Measurements from ENCODE around the gene MSH3. TPM values are rescaled to one million over a fixed set of nuclear protein-coding genes. Genes with fewer than 3 reads are reported as not detected.
"Not testable (repeated sequence)": the region's sequence is repeated elsewhere in the genome, so short reads cannot be mapped to it uniquely, and the experiment has no call there.

Gene MSH3
- total RNA-seq, 2 experiments from 2014 or later = 22.6 to 22.9 TPM

DNA sequence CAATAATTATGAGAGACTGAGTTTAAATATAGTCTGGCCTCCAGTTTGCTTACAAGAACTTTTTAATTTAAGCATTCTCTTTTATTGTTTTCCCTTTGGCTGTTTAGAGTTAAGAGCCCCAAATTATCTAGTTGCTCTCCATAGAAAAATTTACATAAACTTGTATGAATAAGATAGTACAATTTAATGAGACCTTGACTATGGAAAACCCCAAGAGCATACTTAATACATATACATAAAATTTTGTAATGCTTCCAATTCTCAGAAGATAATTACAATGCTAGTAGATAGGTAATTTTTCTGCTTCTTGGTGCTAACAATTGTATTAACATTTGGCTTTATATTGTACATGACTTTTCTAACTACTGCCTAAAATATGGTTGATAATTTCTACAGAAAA lies 20.3 kb upstream of the MSH3 start:
- H3K36me3 Mint-ChIP-seq = peaks cover 52% of the 10 kb centered on the region
- H3K27ac Mint-ChIP-seq = no peak overlapping the region
- no peaks in the 10 kb centered on the region for H3K9me3 Mint-ChIP-seq
- no peak overlapping the region for H3K4me3 Mint-ChIP-seq
- H3K27me3 Mint-ChIP-seq = no peaks in the 10 kb centered on the region
- peaks cover 6% of the 10 kb centered on the region for H3K4me1 Mint-ChIP-seq
- no peak for DNase-seq

GRCh38 chr5:80641353-80641752 lies 13.1 kb upstream of the MSH3 start:
- Mint-ChIP-seq H3K27ac (no peak overlapping the region), H3K36me3 (peaks cover 66% of the 10 kb centered on the region), H3K4me3 (no peak overlapping the region), H3K9me3 (no peaks in the 10 kb centered on the region), H3K27me3 (no peaks in the 10 kb centered on the region), H3K4me1 (no peaks in the 10 kb centered on the region)
- no peak for DNase-seq

GRCh38 chr5:80644900-80645299 lies 9.6 kb upstream of the MSH3 start:
- peaks cover 9% of the 10 kb centered on the region for H3K4me1 Mint-ChIP-seq
- no peak overlapping the region for H3K4me3 Mint-ChIP-seq
- H3K27me3 Mint-ChIP-seq = no peaks in the 10 kb centered on the region
- H3K9me3 Mint-ChIP-seq = no peaks in the 10 kb centered on the region
- DNase-seq = no peak
- H3K36me3 Mint-ChIP-seq = peaks cover 66% of the 10 kb centered on the region
- H3K27ac Mint-ChIP-seq = no peak overlapping the region

DNA sequence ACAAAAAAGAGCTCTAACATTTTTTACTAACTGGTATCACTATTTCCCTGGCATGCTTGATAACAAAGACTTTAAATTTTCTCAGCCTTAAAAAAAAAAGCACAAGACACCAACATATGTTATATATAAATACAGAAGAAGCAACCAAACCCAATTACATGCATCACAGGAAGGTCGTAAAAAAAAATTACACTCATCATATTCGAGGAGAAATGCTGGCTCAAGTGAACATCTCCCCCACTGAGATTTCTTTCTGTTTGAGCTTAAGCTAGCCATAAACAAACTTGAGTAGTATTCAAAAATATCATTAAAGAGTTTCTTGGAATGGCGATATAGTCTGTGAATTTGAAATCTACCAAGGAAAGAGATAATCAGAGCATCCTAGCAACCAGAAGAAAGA lies 7.5 kb upstream of the MSH3 start:
- H3K4me3 Mint-ChIP-seq = no peak overlapping the region
- peak overlapping the region; percentile 12 for H3K27ac Mint-ChIP-seq
- H3K36me3 Mint-ChIP-seq = peaks cover 49% of the 10 kb centered on the region
- no peak for DNase-seq
- H3K4me1 Mint-ChIP-seq = peaks cover 9% of the 10 kb centered on the region
- no peaks in the 10 kb centered on the region for H3K27me3 Mint-ChIP-seq
- no peaks in the 10 kb centered on the region for H3K9me3 Mint-ChIP-seq

DNA sequence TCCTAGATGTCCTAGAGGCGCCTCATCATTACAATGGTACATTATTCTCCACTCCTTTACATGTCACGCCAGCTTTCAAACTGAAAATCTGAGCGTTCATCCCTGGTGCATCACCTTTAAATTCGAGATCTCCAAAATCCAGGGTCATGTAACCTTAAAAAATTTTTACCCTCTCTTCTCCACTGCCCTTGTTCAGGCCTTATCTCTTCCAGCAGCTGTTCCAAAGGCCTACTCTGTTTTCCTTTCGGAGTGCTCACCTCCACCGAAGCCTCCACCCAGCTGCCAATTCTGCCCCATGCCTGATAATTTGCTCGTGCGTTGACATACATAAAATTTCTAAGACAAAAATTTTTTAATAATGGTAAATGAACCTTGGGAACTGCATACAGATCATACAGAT lies 950 bp upstream of the MSH3 start:
- H3K4me1 Mint-ChIP-seq = peaks cover 16% of the 10 kb centered on the region
- no peaks in the 10 kb centered on the region for H3K27me3 Mint-ChIP-seq
- H3K27ac Mint-ChIP-seq = peak overlapping the region; percentile 86
- peaks cover 1% of the 10 kb centered on the region for H3K9me3 Mint-ChIP-seq
- H3K4me3 Mint-ChIP-seq = peak overlapping the region; percentile 92
- no peak for DNase-seq
- H3K36me3 Mint-ChIP-seq = peaks cover 31% of the 10 kb centered on the region

GRCh38 chr5:80654054-80654390 lies 430 bp upstream of the MSH3 start:
- Mint-ChIP-seq H3K4me1 (peaks cover 16% of the 10 kb centered on the region), H3K4me3 (peak overlapping the region; percentile 92), H3K27ac (peak overlapping the region; percentile 86), H3K27me3 (no peaks in the 10 kb centered on the region), H3K36me3 (peaks cover 29% of the 10 kb centered on the region), H3K9me3 (peaks cover 1% of the 10 kb centered on the region)
- DNase-seq = no peak

GRCh38 chr5:80655231-80655774 lies 851 bp downstream of the MSH3 start:
- peak overlapping the region; percentile 97 for H3K27ac Mint-ChIP-seq
- H3K4me1 Mint-ChIP-seq = peaks cover 16% of the 10 kb centered on the region
- no peak for DNase-seq
- H3K27me3 Mint-ChIP-seq = no peaks in the 10 kb centered on the region
- H3K36me3 Mint-ChIP-seq = peaks cover 39% of the 10 kb centered on the region
- peak overlapping the region; percentile 93 for H3K4me3 Mint-ChIP-seq
- peaks cover 1% of the 10 kb centered on the region for H3K9me3 Mint-ChIP-seq

DNA sequence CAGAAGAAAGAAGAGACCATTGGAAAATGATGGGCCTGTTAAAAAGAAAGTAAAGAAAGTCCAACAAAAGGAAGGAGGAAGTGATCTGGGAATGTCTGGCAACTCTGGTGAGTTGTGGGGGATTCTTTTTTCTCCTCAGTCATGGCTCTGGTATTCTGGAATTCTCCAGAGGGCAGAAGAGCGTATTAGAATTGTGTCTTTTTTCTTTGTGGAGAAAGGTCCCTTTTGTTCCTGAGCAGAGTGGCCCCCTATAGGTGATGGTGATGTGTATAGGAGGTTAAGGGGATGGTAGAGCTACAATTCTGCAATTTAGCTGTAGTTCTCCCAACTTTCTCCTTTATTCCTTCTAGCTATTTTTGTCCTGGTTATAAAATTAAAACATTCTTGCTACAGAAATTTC lies 2.0 kb downstream of the MSH3 start:
- peak overlapping the region; percentile 97 for H3K27ac Mint-ChIP-seq
- H3K4me1 Mint-ChIP-seq = peaks cover 20% of the 10 kb centered on the region
- no peak for DNase-seq
- H3K4me3 Mint-ChIP-seq = peak overlapping the region; percentile 93
- H3K9me3 Mint-ChIP-seq = peaks cover 1% of the 10 kb centered on the region
- no peaks in the 10 kb centered on the region for H3K27me3 Mint-ChIP-seq
- H3K36me3 Mint-ChIP-seq = peaks cover 43% of the 10 kb centered on the region

- H3K4me3 Mint-ChIP-seq = no peak overlapping the region
- no peak overlapping the region for H3K27ac Mint-ChIP-seq
- H3K4me1 Mint-ChIP-seq = peaks cover 20% of the 10 kb centered on the region
- no peaks in the 10 kb centered on the region for H3K9me3 Mint-ChIP-seq
- peaks cover 54% of the 10 kb centered on the region for H3K36me3 Mint-ChIP-seq
- no peak for DNase-seq
- H3K27me3 Mint-ChIP-seq = no peaks in the 10 kb centered on the region
Observed at GRCh38 chr5:80659106-80659505, 4.7 kb downstream of the MSH3 start.

DNA sequence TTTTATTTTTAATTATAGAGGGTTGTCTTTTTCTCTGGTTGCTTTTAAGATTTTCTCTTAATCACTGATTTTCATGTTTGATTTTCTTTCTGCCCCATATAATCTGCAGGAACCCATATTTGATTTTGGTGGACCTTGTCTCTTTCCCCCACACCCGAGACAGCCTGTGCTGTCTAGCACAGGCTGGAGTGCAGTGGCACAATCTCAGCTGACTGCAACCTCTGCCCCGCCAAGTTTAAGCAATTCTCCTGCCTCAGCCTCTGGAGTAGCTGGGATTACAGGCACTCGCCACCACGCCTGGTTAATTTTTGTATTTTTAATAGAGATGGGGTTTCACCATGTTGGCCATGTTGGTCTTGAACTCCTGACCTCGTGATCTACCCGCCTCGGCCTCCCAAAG lies 6.2 kb downstream of the MSH3 start:
- peaks cover 62% of the 10 kb centered on the region for H3K36me3 Mint-ChIP-seq
- not testable (repeated sequence) for H3K9me3 Mint-ChIP-seq, H3K27me3 Mint-ChIP-seq, H3K27ac Mint-ChIP-seq, H3K4me3 Mint-ChIP-seq, DNase-seq
- H3K4me1 Mint-ChIP-seq = peaks cover 20% of the 10 kb centered on the region

DNA sequence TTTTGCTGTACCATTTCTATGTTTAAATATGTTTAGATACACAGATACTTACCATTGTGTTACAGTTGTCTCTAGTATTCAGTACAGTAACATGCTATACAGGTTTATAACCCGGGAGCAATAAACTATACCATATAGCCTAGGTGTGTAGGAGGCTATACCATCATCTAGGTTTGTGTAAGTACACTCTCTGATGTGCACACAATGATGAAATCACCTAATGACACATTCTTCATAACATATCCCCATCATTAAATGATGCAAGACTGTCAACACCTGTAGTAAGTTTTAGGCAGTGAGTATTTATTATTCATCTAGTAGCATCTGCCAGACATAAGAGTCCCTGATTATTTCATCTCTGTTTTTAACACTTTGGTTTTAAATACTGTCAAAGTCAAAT lies 7.7 kb downstream of the MSH3 start:
- Mint-ChIP-seq H3K4me1 (peaks cover 12% of the 10 kb centered on the region), H3K27me3 (no peaks in the 10 kb centered on the region), H3K27ac (no peak overlapping the region), H3K9me3 (no peaks in the 10 kb centered on the region), H3K4me3 (no peak overlapping the region), H3K36me3 (peaks cover 58% of the 10 kb centered on the region)
- DNase-seq = no peak

DNA sequence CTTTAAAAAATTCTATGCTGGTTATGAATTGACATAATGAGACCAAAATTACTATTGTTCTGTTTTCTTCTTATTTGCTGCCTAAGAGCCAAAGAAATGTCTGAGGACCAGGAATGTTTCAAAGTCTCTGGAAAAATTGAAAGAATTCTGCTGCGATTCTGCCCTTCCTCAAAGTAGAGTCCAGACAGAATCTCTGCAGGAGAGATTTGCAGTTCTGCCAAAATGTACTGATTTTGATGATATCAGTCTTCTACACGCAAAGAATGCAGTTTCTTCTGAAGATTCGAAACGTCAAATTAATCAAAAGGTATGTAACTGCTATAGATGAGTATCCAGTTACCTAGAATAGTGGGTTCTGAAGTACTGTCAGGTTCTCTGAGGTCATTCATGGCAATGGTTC lies 10.6 kb downstream of the MSH3 start:
- DNase-seq = no peak
- no peaks in the 10 kb centered on the region for H3K27me3 Mint-ChIP-seq
- peaks cover 44% of the 10 kb centered on the region for H3K36me3 Mint-ChIP-seq
- H3K9me3 Mint-ChIP-seq = no peaks in the 10 kb centered on the region
- no peak overlapping the region for H3K27ac Mint-ChIP-seq
- H3K4me3 Mint-ChIP-seq = no peak overlapping the region
- H3K4me1 Mint-ChIP-seq = peaks cover 12% of the 10 kb centered on the region

- DNase-seq = no peak
- H3K27ac Mint-ChIP-seq = no peak overlapping the region
- no peaks in the 10 kb centered on the region for H3K27me3 Mint-ChIP-seq
- H3K4me3 Mint-ChIP-seq = no peak overlapping the region
- no peaks in the 10 kb centered on the region for H3K9me3 Mint-ChIP-seq
- peaks cover 6% of the 10 kb centered on the region for H3K4me1 Mint-ChIP-seq
- H3K36me3 Mint-ChIP-seq = peaks cover 34% of the 10 kb centered on the region
Observed at GRCh38 chr5:80667384-80667783, 12.9 kb downstream of the MSH3 start.

DNA sequence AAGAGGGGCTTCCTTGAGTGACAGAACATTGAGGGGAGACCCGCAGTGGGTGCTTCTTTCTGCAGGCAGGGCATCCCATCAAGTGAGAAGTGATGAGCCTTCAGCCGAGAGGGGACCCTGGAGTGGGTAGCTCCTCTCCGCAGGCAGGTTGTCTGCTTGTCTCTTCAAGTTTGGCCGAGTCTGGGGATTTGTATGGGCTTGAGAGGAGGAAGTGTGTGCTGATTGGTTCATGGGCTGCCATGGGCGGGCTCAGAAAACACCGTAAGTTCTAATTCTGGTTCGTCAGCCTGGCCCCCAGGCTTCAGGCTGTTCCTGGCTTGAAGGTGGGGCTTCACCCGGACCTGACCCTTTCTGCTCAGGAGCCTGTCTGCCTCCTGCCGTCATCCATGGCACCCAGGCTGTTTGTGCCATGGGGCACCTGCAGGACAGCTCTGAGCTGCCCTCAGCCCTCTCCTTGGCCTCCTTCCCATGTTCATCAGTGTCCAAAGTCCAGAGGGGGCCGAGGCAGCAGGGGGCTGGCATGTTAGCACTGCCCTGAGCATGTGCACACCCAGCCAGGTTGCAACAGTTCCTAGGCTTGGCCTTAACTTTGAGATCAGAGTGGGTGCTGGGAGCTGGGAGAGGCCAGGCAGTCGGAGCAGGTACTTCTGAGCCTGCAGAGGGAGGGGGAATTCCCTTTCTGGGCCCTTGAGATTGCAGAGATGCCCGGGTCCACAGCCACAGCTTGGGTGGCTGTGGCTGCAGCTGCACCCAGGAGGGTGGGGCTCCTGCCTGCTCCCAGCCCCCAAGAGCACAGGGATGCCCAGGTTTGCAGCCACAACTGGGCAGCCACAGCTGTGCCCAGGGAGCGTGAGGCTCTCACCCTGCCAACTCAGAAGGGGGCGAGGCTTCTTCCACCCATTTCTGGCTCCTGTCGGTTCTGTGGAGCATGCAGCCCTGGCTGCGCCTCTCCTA lies 13.8 kb downstream of the MSH3 start:
- no peaks in the 10 kb centered on the region for H3K27me3 Mint-ChIP-seq
- no peaks in the 10 kb centered on the region for H3K9me3 Mint-ChIP-seq
- no peak overlapping the region for H3K27ac Mint-ChIP-seq
- H3K4me3 Mint-ChIP-seq = no peak overlapping the region
- H3K36me3 Mint-ChIP-seq = peaks cover 30% of the 10 kb centered on the region
- no peak for DNase-seq
- peaks cover 6% of the 10 kb centered on the region for H3K4me1 Mint-ChIP-seq

DNA sequence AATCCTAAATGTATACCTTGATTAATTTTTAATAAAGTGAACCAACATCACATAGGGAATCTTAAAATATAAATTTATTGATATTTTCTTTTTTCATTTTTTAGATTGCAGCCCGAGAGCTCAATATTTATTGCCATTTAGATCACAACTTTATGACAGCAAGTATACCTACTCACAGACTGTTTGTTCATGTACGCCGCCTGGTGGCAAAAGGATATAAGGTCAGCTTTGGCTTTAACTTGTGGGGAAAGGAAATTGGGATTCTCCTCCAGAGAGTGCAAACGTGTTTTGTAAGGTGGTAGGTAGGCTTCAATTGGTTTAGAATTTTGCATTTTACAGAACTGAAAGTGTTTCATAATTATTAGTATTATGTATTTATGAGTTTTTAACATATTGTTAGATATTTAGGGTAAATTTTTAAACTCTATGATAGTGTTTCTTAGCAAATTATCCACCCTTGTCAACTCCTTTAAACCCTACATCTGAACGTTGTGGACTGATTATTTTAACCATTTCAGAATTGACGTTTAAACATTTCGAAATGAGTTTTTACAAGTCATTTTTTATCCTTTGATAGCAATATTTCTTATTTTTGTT lies 17.8 kb downstream of the MSH3 start:
- H3K4me1 Mint-ChIP-seq = no peaks in the 10 kb centered on the region
- peaks cover 22% of the 10 kb centered on the region for H3K36me3 Mint-ChIP-seq
- no peaks in the 10 kb centered on the region for H3K27me3 Mint-ChIP-seq
- no peak overlapping the region for H3K27ac Mint-ChIP-seq
- no peaks in the 10 kb centered on the region for H3K9me3 Mint-ChIP-seq
- H3K4me3 Mint-ChIP-seq = no peak overlapping the region
- DNase-seq = peak; percentile 51
